ENCODE data around the gene B4GALT2. TPM values are rescaled to one million over a fixed set of nuclear protein-coding genes. Genes with fewer than 3 reads are reported as not detected.

Gene B4GALT2
- total and polyA plus RNA-seq, 2 of the 8 experiments (the other 6 are each of a cell fraction or from before 2014, with no cell fraction given) = 56.5 to 121 TPM

- Histone ChIP-seq H2BK15ac (ENCODE audit: low read length) (no peak overlapping the region), H4K5ac (ENCODE audit: insufficient read length, low read depth, low read length) (no peak overlapping the region), H3K4me1 (replicated peaks in 1 of 4; ENCODE audit: control insufficient read depth in 3 of 4, insufficient read depth in 4 of 4, low read length in 3 of 4) (peaks cover 0 to 8% (median 2%) of the 10 kb centered on the region in 4 experiments; a peak in 3 of 7 replicates), H4K20me1 (replicated peaks in 1 of 2; ENCODE audit: control insufficient read depth in 1 of 2, insufficient read depth in 2 of 2, low read length in 2 of 2) (peaks cover 0 to 6% of the 10 kb centered on the region in 2 experiments), H3K4me2 (ENCODE audit: insufficient read depth in 1 of 2, low read depth in 2 of 2, low read length in 2 of 2) (no peak overlapping the region), H3K27ac (ENCODE audit: low read depth, low read length) (no peak overlapping the region), H3K36me3 (ENCODE audit: control insufficient read depth in 2 of 4, insufficient read depth in 4 of 4, low read length in 3 of 4) (peaks cover 0 to 5% (median 1%) of the 10 kb centered on the region in 4 experiments; a peak in 2 of 8 replicates), H3K79me1 (ENCODE audit: low read depth, low read length) (no peaks in the 10 kb centered on the region), H3K18ac (ENCODE audit: extremely low read depth, low read length) (no peak overlapping the region), H2BK5ac (ENCODE audit: low read depth, low read length) (no peak overlapping the region), H3K23me2 (ENCODE audit: low read depth, low read length) (no peaks in the 10 kb centered on the region), H3K4me3 (ENCODE audit: extremely low read depth in 1 of 4, insufficient read depth in 2 of 4, low read depth in 3 of 4, low read length in 4 of 4) (no peak overlapping the region), H2AK5ac (ENCODE audit: low read depth, low read length) (no peak overlapping the region), H3K56ac (replicated peaks; ENCODE audit: insufficient read length, low read depth, low read length) (no peak overlapping the region), H3K4ac (replicated peaks; ENCODE audit: insufficient read length, low read depth, low read length) (no peak overlapping the region), H3K79me2 (ENCODE audit: control insufficient read depth in 1 of 2, insufficient read depth in 2 of 2, low read length in 2 of 2) (no peaks in the 10 kb centered on the region), H2AFZ (ENCODE audit: low read length) (no peak overlapping the region), H3K14ac (ENCODE audit: insufficient read length) (no peak overlapping the region), H2BK20ac (ENCODE audit: low read length) (no peak overlapping the region), H4K8ac (ENCODE audit: extremely low read depth, insufficient read depth, low read length) (no peak overlapping the region), H3K23ac (ENCODE audit: insufficient read length) (no peak overlapping the region), H3K9me3 (ENCODE audit: insufficient read depth in 2 of 2, low read depth in 1 of 2, low read length in 1 of 2) (no peaks in the 10 kb centered on the region), H2BK120ac (replicated peaks; ENCODE audit: low read depth, low read length) (no peak overlapping the region), H4K91ac (replicated peaks; ENCODE audit: insufficient read length, low read length) (no peak overlapping the region), H3K27me3 (replicated peaks in 1 of 4; ENCODE audit: control insufficient read depth in 3 of 4, extremely low read depth in 1 of 4, insufficient read depth in 3 of 4, low read length in 3 of 4) (no peaks in the 10 kb centered on the region), H3K9ac (replicated peaks in 1 of 4; ENCODE audit: extremely low read depth in 1 of 4, low read depth in 3 of 4, low read length in 3 of 4) (no peak overlapping the region), H2BK12ac (ENCODE audit: low read depth, low read length) (no peak overlapping the region)
- 94% methylated on average over 2 of the region's 2 CpGs; no CpG with 5 or more reads in 1 of the 2 experiments for WGBS, 2 experiments (ENCODE audit: extremely low coverage in 1 of 2, insufficient coverage in 1 of 2, insufficient read length in 1 of 2, insufficient replicate concordance in 2 of 2, low coverage in 1 of 2, low lambda C conversion rate in 2 of 2, missing lambda C conversion rate in 1 of 2)
- CTCF ChIA-PET (ENCODE audit: partially characterized antibody) = interaction anchor here (1.3 to 15.8 kb wide), 5 partner anchors 8 to 82 kb away, joined by 3 to 239 read pairs (median 10); partner anchors contain the start of gene SLC6A9
- FAIRE-seq (no peak), DNase-seq (ENCODE audit: low read depth in 1 of 2, low spot score in 2 of 2) (no peak)
- POLR2A ChIA-PET (ENCODE audit: partially characterized antibody) = interaction anchor here (0.6 to 27.1 kb wide), 4 partner anchors 2 to 148 kb away, joined by 3 to 544 read pairs (median 278); partner anchors contain the start of gene SLC6A9
- TF ChIP-seq TBP (IDR thresholded peaks at IDR 0.05; ENCODE audit: low read depth, low read length) (no peak), KDM5A (IDR thresholded peaks at IDR 0.05; ENCODE audit: low read length) (no peak), E2F6 (IDR thresholded peaks at IDR 0.05) (no peak), JUND (IDR thresholded peaks at IDR 0.05; ENCODE audit: low read length) (no peak), SIRT6 (IDR thresholded peaks at IDR 0.05; ENCODE audit: low read length) (no peak), TAF1 (IDR thresholded peaks at IDR 0.05; ENCODE audit: low read depth, low read length) (no peak), CBX8 (IDR thresholded peaks at IDR 0.05; ENCODE audit: borderline replicate concordance, low read depth, low read length) (no peak), CHD1 (IDR thresholded peaks at IDR 0.05; ENCODE audit: low read depth, low read length) (no peak), CTBP2 (IDR thresholded peaks at IDR 0.05; ENCODE audit: borderline replicate concordance, insufficient read depth, insufficient read length, low read length) (no peak), EGR1 (IDR thresholded peaks at IDR 0.05; ENCODE audit: borderline replicate concordance, low read depth, low read length) (no peak), JUN (IDR thresholded peaks at IDR 0.05; ENCODE audit: low read depth, low read length) (no peak)
Measured at GRCh38 chr1:44012404-44012803, 33.4 kb downstream of the B4GALT2 start.

Measured in H1 (cell line).